Tongue (tissue), 2 donors: ENCODE measurements around the gene ARHGEF2. TPM values are rescaled to one million over a fixed set of nuclear protein-coding genes. Genes with fewer than 3 reads are reported as not detected.
A peak's percentile ranks its signal among the peaks of the same experiment; 100 is the strongest.

Source experiments
- DNase-seq: peaks from one replicate; pipeline ENCODE4 v3.0.0-alpha.2; 2015
- total RNA-seq: library from RNA; depleted of rRNA; stranded (reverse); fragments of >200 nt; gene quantifications from one replicate; pipeline ENCODE4 v1.2.3, GENCODE V29; 2014

ARHGEF2 gene
- total RNA-seq, 1 donor from 2014 or later, result 115 TPM

GRCh38 chr1:155971910-155972809 is 6.2 kb downstream of the ARHGEF2 start:
- DNase-seq, result no peak

GRCh38 chr1:155970531-155971167 is 7.7 kb downstream of the ARHGEF2 start:
- DNase-seq, result peak; percentile 61

- no peak for DNase-seq
These were observed 9.0 kb downstream of the ARHGEF2 start for GRCh38 chr1:155969377-155969791.

GRCh38 chr1:155968670-155969069 is 9.7 kb downstream of the ARHGEF2 start:
- DNase-seq, result peak; percentile 99

- DNase-seq, result no peak
These were observed 10.3 kb downstream of the ARHGEF2 start for GRCh38 chr1:155968051-155968400.

GRCh38 chr1:155967341-155968050 is 10.9 kb downstream of the ARHGEF2 start:
- peak; percentile 49 for DNase-seq

GRCh38 chr1:155966750-155967149 is 11.6 kb downstream of the ARHGEF2 start:
- DNase-seq, result no peak

- no peak for DNase-seq
These were observed 12.2 kb downstream of the ARHGEF2 start for GRCh38 chr1:155966135-155966534.

GRCh38 chr1:155964193-155964592 is 14.2 kb downstream of the ARHGEF2 start:
- no peak for DNase-seq

- DNase-seq, result no peak
These were observed 15.6 kb downstream of the ARHGEF2 start for GRCh38 chr1:155962599-155963211.

- no peak for DNase-seq
These were observed 16.4 kb downstream of the ARHGEF2 start for GRCh38 chr1:155961937-155962336.

GRCh38 chr1:155960081-155960745 is 18.1 kb downstream of the ARHGEF2 start:
- no peak for DNase-seq

- DNase-seq, result no peak
These were observed 20.9 kb downstream of the ARHGEF2 start for GRCh38 chr1:155957411-155957915.

GRCh38 chr1:155954645-155955044 is 23.7 kb downstream of the ARHGEF2 start:
- DNase-seq, result no peak

GRCh38 chr1:155952505-155952890 is 25.8 kb downstream of the ARHGEF2 start:
- DNase-seq, result no peak

GRCh38 chr1:155951753-155952504 is 26.4 kb downstream of the ARHGEF2 start:
- DNase-seq, result no peak

- no peak for DNase-seq
These were observed 27.5 kb downstream of the ARHGEF2 start for GRCh38 chr1:155950829-155951228.

- DNase-seq, result no peak
These were observed 30.6 kb downstream of the ARHGEF2 start for GRCh38 chr1:155947741-155948140.

GRCh38 chr1:155947292-155947691 is 31.1 kb downstream of the ARHGEF2 start:
- DNase-seq, result no peak

- DNase-seq, result no peak
These were observed 31.6 kb downstream of the ARHGEF2 start for GRCh38 chr1:155946633-155947219.

GRCh38 chr1:155944444-155944799 is 33.9 kb downstream of the ARHGEF2 start:
- DNase-seq, result no peak
